Femur (tissue), 1 donor: Measurements from ENCODE around the gene SHLD2.
"Not testable (repeated sequence)": the region's sequence is repeated elsewhere in the genome, so short reads cannot be mapped to it uniquely, and the experiment has no call there.

Experiments
- DNase-seq: peaks from one replicate; pipeline ENCODE4 v3.0.0-alpha.2; 2017

Gene SHLD2

DNA sequence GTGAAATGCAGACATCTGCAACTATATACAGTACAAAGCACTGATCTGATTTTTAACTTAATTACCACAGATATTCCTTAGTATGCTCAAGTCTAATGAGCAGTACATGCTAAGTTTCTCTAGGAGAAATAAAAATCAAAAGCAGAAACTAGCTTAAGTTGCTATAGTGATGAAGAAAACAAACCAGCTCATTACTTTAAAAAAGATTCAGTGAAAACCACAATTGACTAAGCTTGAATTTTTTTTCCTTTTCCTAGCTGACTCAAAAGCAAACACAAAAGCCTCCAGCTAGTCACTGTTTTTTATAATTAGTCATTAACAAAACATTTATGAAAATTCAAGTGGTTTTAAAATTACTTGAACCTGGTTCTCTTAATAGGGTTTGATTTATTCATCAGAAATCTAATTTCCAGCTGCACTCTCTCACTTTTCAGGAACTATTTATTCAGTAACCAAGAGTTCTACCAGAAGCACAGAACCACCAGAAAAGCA lies 10.7 kb upstream of the SHLD2 start:
- not testable (repeated sequence) for DNase-seq

DNA sequence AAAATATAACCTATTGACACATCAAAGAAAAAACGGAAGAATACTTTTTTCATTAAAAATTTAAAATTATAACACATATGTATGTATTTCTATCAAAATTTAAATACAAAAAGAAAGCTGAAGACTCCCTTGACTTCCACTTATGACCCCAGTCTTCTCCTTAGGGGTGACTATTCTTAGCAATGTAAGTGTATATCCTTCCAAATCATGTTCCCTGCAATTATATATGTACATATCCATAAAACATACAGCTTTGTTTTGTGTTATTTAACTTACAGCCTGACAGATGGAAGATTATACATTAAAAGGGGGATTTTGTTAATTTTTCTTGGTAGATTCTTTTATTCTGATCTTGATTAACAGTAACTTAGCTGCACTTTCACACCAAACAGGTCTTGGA lies 9.5 kb upstream of the SHLD2 start:
- DNase-seq = no peak

DNA sequence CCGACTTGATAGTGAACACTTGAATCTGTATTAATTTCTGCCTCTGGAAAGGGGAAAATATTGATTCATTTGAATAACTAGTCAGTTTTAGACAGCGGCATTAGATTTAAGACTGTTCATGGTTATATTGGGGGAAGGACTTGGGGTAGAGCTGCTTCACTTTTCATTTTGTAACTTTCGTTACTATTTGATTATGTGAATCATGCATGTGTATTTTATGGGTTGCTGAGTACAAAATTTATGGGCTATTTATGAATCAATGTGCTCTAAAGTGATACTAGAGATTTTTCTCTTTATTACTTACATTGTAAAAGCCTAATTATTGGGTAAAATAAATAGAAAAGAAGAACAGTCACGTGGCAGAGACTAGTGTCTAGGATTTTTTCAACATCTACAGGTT lies 5.3 kb upstream of the SHLD2 start:
- no peak for DNase-seq

DNA sequence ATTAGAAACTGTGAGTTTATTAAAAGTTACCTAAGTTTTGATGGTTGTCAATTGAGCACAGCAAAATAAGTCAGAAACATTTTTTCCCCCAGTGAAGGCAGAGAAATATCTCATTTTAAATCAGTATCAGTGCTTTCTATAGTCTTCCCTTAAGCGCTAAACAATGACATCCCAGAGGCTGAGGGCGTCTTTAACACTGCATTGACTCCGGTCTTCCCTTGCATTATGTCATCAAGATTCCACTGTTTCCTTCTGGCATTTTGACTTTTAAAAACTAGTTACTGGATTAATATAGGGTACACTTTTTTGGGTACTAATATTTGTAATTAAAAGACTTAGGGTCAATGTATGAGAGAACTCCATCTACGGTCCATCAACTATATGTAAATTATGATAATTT lies 4.2 kb upstream of the SHLD2 start:
- no peak for DNase-seq

DNA sequence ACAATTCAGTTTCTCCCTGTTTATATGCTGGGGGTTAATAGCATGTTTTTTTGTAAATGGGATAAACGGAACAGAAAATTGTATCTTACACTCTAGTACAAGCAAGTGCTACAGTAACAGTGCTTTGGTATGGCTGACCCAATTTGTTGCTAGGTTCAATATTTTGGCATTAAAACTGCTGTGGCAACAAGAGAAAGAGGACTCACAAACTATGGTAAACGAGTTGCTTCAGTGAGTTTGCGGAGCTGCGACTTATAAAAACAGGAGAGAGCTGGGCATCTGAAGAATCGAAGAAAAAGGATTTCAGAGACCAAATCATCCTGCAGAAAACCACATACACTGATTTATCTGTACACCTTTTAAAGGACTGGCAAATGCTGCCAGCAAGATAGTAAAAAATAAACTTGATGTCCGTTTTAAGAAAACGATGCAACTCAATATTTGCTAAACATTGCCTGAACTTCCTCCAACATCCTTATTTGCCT lies 2.6 kb upstream of the SHLD2 start:
- no peak for DNase-seq

DNA sequence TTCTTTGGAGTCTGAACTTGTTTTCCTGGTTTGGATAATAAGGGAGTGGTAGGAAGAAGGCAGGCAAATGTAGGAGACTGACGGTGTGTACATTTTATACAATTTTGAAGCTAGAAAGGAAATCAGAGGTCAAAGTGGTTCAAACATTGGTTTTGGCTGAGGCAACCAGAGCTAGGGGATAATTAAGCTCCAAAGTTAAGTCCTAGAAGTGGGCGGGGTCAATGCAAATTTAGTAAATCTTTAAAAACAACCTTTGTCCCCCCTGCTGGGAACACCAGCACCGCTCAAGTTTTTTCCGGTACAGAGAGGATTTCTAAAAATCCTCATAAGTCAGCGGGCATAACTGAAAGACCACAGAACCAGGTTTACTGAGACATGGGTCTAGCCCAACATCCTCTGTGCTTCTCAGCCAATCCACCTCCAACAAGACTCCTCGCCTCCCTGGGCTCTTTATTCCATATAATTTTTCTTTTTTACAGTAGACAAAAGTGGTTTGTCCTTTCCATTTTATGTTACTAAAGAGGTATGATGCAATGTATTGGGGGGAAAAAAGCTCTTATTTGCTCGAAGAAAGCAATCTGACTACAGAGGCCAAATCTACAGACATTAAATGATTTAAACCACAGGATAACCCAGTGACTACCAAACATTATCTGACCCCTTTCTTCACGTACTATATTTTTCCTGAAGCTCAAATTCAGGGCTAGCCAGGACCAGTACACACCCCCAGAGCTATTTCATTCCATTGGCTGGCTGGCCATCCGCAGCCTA lies 2.0 kb upstream of the SHLD2 start:
- peak; percentile 27 for DNase-seq

DNA sequence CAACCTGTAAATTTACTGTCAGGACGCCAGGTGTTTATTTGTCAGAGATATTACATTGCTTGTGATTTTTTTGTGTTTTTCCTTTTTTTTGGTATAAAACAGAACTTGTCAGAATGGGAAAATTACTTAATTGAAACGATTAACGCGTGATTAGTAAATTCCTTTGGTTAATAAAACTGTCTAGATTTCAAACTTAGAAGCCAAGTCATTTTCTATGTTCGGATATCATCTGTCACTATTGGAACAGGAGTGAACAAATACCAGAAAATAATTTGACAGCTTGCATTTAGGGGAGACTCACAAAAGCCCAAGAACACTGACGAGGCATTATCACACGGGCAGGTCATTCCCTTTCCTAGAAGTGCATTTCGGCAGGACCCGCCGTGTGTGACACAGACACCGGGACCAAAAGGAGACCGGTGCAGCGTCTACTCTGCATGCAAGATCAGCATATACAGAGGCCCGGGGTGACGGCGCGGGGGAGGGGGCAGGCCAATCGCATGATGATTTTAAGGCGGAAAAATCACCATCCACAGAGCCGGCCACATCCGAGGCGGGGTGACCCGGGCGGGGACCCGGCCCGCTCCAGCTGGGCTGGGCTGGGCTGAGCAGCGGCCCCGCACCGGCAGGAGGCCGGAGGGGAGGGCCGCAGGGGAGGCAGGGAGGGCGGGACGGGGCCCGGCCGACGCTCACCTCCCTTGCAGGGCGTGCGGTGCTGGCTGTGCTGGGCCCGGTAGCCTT lies 1.2 kb upstream of the SHLD2 start:
- DNase-seq = peak; percentile 76

DNA sequence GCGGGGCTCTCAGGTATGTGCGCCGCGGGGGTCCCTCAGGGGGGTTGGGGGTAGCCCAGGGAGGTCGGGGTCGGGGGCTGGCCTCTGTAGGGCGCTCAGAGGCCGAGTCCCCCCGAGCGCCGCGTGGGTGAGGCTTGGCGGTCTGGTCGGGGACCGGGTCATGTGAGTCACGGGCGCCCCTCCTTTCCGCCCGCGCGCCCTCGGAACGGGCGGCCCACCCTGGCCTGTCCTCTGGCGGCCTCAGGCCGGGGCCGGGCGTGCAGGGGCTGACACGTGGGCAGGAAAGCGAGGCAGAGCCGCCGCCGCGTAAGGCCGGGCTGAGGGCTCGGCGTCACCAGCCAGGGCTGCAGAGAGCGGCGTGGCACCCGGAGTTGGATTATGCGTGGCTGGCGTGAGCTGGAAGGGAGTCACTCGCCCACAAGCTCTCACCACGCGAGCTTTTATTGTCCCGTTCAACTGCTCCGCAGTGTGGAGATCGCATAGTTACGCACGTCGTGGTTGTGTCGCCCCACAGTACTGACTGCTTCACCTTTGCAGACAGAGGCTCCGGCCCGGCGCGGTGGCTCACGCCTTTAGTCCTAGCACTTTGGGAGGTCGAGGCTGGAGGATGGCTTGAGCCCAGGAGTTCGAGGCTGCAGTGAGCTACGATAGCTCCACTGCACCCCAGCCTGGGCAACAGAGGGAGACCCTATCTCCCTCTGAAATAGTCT lies 385 bp downstream of the SHLD2 start:
- peak; percentile 89 for DNase-seq

DNA sequence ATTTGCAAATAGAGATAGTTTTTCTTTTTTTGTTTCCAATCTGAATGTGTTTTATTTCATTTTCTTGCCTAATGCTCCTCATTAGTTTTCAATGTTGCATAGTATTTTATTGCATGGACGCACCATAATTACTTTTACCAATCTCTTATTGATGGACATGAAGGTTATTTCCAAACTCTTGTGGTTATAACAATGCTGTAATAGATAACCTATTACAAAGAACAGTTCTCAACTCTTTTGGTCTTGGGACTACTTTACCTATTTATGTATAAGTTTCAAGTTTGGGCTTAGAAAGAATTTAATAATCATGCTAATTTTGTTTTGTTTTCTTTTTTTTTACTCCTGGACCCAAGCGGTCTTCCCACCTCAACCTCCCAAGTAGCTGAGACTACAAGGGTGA lies 7.0 kb downstream of the SHLD2 start:
- DNase-seq = no peak

DNA sequence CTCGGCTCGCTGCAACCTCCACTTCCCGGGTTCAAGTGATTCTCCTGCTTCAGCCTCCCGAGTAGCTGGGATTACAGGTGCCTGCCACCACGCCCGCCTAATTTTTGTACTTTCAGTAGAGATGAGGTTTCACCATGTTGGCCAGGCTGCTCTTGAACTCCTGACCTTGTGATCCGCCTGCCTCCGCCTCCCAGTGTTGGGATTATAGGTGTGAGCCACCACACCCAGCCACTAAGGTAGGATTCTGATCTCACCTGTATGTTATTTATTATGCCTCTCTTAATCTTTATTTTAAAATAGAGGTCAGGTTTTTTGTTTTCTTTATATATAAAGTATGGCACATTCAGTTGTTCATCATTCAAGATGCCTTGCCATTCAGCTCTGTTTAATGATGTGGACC lies 9.7 kb downstream of the SHLD2 start:
- DNase-seq = not testable (repeated sequence)

DNA sequence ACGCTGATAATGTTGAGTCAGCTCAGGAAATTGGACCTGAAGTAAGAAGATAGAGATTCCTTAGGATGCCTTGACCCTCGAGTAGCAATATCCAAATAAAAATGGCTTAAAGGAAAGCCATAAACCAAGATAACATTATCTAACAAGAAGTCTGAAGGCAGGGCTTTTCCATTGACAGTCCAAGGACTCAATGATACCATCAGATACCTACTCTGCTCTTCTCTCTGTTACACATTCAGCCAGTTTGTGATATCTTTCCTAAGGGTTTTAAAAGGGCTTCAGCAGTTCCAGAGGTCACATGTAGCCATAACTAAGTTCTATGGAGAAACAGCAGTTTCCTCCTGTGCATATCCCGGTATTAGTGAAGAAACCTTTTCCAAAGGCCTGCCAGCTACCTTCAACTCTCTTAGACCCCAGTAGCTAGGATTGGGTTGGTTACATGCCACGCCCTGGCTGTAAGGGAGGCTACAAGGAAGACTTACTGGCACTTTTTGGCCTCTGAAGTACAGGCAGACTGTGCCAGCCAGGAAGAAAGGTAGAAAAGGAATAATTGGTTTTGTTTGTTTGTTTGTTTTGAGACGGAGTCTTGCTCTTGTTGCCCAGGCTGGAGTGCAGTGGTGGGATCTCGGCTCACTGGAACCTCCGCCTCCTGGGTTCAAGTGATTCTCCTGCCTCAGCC lies 10.6 kb downstream of the SHLD2 start:
- no peak for DNase-seq

DNA sequence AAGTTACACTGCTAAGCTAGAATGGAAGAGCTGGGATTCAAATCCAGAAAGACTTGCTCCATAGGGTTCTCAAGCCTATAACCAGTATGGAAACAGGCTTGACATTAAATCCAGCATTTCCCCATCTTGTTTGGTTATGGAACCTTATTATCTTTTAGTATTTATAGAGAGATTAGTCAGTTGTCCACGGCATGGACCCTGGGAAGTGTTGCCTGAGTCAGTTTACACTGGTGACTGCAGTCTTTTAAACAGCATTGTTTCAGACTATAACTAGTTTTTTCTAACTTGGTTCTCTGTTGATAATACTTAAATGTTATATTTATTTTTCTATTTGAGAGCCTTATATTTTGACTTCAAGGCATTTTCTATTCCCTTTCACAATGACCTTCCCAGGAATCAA lies 23.1 kb downstream of the SHLD2 start:
- DNase-seq = not testable (repeated sequence)

DNA sequence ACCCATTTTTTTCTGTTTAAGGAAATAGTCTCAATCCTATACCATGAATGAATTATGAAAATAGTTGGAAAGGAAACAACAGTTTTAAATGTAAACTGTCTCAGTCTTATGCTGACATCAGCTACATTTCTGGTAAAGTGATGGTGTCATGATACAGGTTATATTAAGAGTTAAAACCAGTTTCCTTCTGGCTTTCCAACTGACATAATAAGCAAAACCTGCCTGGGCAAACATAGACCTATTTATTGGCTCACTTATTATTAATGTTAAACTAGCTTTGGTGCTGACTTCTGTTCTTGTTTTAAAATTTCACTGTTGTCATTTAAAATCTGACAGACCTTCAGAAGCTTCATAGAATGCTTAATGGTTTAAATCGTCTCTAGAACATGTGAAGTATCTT lies 24.0 kb downstream of the SHLD2 start:
- not testable (repeated sequence) for DNase-seq

DNA sequence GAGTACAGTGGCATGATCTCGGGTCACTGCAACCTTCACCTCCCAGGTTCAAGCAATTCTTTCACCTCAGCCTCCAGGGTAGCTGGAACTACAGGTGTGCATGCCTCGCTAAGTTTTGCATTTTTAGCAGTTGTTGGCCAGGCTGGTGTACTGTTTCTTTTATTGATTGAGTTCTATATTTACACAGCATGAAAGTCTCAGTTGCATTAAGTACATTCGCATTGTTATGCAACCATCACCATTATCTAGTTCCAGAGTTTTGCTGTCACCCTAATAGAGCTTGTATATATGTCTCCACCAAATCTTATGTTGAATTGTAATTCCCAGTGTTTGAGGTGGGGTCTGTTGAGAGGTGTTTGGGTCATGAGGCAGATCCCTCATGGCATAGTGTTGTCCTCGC lies 28.3 kb downstream of the SHLD2 start:
- DNase-seq = not testable (repeated sequence)

DNA sequence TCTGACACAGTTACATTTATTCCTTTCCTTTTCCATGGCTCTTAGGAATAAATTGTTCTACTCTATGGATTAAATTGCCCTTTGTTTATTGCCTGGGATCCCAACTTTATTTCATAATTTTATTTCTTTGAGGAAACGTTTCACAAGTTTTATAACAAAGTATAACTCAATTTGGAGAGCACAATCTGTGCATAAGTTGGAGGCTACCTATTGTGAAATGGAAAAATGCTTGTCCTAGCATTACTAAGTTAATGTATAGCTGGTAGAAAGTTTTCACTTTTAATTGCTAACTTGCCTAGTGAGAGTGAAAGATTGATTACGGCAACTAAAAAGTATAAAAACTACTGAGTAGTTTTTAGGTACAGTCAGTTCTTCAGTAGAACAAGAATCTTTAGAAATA lies 32.0 kb downstream of the SHLD2 start:
- not testable (repeated sequence) for DNase-seq

DNA sequence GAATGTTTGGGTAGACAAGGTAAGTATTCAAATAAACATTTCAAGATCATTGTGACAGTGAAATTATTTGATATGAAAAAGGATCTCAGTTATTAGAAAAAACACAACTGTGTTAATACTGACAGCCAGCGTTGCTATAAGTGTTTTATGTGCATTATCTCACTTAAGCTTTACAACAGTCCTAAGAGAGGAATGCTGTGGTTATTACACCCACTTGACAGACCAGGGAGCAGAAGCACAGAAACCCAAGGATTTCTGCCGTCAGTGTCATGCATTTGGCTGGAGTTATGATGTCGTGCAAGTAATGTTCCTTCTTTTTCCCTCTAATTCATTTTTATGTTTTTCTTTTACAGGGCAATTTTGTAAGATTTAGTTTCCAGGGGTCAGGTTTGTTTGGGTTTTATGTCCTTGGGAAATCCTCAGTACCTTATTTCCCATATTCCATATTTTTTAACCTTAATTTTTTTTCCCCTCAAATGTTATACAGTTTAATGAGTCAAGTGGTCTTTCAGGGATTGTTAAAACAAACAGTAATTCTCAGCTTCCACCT lies 32.7 kb downstream of the SHLD2 start:
- DNase-seq = not testable (repeated sequence)

DNA sequence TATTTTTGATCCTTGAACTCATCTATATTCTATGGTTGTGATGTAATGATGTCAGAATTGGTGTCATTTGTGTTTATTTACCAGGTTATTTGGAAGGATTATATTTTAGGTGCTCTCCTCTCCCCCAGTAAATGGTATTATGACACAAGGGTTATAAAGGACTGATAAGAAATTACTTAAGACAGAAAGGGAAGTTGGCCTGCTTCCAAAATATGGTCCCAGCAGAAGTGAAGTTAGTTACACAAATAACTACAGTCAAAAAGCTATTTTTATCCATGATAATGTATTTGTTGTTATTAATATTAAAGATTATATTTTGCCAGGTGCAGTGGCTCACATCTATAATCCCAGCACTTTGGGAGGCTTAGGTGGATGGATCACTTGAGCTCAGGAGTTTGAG lies 37.2 kb downstream of the SHLD2 start:
- not testable (repeated sequence) for DNase-seq

DNA sequence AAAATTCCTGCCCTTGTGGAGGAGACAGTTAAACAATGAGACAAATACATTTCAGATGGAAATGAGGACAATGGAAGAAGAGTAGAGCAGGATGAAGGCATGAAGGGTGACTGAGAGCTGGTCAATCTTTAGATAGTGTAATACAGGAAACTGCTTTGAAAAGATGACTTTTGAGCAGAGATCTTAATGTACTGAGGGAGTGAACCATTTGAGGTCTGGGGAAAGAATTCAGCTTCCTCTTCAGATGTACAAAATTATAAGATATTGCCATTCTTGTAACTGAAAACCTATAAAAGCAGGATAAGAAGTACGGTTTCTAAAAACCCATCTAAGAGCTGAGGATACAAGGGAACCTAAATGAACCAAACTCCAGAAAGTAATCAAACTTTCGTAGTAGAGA lies 38.9 kb downstream of the SHLD2 start:
- DNase-seq = not testable (repeated sequence)

DNA sequence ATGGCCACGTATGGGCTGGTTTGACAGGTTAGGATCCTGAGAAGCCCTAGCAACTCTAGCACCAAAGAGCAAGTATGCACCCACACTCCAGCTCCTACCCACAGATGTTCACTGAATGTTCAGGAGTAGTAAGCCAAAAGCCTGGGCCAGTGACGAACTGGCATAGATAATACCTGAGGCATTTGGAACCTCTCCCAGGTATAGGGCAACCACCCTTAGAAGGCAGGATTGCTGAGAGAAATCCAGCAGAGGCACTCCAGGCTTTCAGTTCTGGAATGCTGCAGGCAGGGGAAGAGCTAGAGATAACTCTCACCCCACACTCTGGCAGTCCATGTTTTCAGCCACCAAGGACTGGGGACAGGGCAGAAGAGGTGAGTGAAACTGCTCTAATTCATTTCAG lies 39.4 kb downstream of the SHLD2 start:
- not testable (repeated sequence) for DNase-seq

DNA sequence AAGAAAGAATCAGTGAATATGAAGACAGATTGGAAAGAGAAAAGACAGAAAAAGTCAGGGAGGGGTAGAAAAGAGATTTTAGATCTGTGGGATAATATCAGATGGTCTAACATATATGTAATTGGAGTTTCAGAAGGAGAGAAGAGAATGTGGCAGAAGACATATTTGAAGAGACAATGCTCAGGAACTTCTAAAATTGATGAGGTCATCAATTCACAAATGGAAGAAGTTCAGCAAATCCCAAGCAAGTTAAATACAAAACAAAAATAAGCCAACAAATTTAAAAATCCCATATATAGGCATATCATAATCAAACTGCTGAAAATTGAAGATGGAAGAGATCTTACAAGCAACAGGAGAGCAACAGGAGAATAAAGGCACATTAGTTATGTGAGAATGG lies 42.5 kb downstream of the SHLD2 start:
- DNase-seq = not testable (repeated sequence)

DNA sequence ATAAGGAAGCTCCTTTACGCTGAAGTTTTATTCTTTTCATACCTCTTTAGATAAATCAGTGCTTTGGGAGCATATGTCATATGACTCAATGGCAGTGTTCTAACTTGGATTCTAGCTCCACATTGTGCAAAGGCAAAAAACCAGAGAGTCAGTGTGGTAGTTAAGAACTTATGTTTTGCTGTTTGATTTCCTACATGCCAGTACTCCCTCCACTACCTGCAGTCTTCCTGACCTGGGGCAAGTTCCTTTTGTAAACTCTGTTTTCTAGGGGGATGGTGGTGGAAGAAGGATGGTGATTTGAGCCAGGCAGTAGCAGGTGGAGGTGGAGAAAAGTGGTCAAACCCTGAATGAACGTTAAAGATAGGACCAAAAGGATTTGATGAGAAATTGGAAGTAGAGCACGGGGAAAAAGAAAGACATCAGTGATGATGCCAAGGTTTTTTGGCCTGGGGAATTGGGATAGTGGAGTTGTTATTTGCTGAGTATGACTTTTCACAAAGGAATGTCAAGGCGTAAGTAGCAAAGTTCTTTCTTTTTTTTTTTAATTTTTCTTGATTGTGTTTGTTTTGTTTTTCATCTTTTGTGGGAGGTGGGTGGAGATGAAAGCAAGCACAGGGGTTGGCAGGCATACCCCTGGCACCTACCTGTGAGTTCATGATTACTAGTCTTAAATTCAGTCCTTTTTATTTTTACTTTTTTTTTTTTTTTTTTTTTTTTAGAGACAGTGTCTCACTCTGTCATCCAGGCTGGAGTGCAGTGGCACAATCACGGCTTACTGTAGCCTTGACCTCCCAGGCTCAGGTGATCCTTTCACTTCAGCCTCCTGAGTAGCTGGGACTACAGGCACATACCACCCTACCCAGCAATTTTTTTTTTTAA lies 47.5 kb downstream of the SHLD2 start:
- peak; percentile 20 for DNase-seq

DNA sequence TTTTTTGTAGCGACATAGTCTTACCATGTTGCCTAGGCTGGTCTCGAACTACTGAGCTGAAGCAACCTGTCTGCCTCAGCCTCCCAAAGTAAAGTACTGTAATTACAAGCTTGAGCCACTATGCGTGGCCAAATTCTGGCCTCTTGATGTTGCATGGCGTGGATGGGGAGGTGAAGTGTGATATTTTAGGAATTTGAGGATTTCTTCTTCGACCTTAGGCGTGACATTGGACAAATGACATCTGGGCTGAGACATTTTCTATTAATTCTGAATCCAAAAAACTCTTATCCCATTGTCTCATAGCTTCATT lies 48.1 kb downstream of the SHLD2 start:
- not testable (repeated sequence) for DNase-seq
